RPMI8226 (cell line): ENCODE results near the gene ZIC2.

ENCODE experiments used
- DNase-seq: peaks from one replicate; pipeline ENCODE4 v3.0.0-alpha.2; 2015

Gene ZIC2

GRCh38 chr13:99975626-99976025 lies 6.0 kb upstream of the ZIC2 start:
- no peak for DNase-seq

- DNase-seq = no peak
These were observed 5.0 kb upstream of the ZIC2 start for GRCh38 chr13:99976575-99976974.

DNA sequence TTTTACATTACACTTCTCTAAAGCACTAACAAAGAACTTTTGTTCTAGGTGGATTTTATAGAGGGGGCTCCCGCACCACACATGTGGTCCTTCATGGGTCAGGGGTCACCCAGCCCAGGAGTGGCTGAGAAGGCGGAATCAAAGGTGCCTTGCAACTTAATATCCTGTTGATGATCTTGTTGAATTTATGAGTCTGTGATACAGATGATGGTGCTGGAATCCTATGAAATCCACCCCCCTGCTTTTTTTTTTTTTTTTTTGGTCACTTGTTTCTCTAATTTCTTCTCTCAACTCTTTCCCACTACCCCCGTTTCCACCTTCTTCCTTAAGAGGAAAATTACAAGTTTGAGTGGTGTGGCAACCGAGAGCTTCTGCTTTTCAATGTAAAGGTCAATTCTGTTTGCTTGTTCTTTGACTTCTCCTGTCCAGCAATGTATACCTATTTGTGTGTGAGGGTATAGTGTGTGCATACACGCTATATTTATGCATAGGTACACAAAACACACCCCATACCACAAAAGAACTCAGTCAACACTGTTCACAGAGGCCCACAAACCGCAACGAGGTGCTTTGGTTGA lies 4.2 kb upstream of the ZIC2 start:
- no peak for DNase-seq

DNA sequence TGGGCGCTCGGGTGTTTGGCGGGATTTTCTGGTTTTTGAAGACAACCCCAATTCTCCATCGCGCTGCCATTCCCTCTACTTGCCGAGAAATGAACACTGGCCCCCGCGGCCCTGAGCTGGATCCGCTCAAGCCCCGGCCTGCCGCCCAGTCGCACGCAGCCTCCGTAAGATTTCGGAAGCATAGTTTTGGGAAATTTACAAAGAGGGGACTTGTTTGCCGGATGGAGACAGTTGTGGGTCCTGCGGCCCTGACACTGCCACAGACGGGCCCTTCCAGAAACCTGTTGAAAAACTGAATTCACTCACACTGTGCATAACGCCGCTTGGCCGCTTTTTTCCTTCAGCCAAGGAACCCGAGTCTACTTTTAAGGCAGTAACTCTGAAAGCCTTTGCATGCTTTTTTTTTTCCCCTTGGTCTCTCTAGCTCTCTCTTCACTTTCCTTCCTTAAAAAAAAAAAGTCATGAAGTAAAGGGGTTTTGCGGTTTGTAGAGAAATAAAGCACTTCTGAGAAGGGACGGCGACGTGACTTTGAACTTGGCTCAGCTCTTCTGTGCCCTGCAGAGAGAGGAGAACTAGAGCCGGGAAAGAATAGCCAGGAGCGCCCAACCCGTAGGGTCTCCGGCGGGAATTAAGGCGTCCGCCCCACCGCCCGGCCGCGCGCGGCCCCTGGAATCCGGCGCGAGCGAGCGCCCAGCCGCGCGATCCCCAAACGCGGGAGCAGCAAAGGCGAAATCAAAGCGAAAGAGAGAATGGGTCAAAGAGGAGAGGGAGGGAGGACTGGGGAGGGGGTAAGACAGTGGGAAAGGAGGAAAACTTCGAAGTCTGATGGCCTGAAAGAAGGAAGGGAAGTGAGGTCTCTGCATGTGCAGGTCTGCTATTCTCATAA lies 3.4 kb upstream of the ZIC2 start:
- no peak for DNase-seq

DNA sequence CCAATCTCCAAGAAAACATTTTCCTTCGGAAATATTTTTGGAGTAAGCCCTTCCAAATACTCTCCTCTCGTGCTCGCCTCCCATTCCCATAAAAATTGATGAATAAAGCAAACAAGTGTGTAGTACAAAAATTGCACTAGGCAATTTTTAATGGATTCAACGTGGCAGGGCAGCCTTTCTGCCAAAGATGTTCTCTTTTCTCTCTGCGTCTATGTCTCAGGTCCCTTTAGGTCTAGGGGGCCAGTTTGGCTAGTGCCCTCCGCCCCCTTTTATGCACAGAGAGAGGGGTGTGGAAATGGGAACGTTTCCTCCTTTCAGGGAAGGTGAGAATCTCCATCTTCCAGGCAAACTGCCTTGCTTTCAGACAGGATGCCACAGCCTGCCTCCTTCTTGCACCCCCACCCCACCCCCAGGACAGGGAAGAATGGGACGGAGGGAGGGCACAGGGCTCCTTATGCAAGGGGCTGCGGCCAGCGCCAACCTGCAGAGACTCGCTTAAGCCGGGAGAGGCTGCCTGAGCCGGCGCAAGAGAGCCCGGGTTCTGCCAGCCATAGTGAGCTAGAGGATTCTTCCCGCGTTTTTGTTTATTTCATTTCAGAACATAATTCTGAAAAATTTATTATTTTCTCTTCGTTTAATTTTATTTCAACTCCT lies 2.7 kb upstream of the ZIC2 start:
- DNase-seq = no peak

GRCh38 chr13:99979453-99980200 lies 2.0 kb upstream of the ZIC2 start:
- no peak for DNase-seq

DNA sequence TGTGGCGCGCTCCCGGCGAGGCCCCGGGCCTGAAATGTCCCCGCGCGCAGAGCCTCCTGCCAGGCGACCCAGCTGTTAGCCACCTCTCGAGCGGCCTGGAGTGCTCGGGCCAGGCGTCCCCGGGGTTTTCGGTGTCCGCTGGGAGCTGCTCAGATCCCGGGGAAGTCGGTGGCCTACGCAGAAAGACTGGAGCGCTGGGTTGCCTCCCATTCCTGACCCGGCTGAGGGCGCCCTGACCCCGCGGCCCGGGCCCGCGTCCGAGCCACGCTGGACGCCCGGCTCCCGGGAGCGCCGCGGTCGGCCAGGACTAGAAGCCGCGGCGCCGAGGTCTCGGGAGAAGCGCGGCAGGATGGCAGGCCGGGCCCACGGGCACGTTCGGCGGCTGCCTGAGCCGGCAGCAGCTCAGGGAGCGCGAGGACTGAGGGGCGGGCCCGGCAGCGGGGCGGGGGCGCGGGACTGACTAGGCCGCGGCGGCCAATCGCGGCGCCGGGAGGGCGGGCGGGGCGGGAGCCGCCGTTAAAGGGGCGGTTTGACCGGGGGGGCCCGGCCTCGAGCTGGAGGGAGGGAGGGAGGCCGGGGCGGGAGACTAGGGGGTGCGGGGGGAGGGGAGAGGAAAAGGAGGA lies 1.3 kb upstream of the ZIC2 start:
- peak; percentile 77 for DNase-seq

DNA sequence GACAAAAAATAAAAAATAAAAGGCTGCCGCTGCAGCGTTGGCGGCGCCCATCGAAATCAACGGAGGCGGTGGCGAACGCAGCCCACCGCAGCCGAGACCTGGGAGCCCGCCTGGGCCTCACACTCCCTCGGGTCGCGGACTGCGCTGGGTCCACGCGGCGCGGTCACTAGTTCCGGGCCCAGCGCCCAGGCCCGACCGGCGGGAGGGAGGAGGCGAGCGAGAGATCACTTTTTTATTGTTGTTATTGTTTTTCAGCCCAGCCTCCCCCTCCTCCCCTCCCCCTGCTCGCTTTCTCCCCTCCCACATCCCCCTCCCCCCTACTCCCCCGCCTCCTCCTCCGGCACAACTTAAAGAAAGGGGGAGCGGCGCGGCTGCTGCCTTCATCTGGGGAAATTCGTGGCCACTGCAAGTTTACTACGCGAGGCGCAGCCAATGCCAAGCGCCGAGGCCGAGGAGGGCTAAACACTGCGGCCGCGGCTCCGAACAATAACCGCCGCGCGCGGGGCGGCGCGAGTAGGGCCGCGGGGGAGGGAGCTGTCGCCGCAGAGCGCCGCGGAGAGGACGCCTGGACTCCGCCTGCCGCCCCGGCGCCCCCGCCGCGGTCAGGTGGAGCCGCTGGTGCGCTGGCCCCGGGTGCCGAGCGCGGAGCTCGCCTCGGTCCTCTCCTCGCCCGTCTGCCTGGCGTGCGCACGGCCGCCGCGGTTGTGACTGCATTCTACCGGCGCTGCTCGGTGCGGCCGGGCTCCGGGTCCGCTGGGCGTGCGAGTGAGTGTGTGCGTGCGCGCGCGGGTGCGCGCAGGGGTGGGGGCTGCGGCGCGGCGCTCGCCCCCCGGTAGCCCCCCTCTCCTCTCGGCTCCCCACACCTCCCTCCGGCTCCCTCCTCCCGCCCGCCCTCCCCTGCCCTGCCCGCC lies 505 bp upstream of the ZIC2 start:
- DNase-seq = peak; percentile 64

DNA sequence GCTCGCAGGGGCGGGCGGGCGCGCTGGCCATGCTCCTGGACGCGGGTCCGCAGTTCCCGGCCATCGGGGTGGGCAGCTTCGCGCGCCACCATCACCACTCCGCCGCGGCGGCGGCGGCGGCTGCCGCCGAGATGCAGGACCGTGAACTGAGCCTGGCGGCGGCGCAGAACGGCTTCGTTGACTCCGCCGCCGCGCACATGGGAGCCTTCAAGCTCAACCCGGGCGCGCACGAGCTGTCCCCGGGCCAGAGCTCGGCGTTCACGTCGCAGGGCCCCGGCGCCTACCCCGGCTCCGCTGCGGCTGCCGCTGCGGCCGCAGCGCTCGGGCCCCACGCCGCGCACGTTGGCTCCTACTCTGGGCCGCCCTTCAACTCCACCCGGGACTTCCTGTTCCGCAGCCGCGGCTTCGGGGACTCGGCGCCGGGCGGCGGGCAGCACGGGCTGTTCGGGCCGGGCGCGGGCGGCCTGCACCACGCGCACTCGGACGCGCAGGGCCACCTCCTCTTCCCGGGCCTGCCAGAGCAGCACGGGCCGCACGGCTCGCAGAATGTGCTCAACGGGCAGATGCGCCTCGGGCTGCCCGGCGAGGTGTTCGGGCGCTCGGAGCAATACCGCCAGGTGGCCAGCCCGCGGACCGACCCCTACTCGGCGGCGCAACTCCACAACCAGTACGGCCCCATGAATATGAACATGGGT lies 599 bp downstream of the ZIC2 start:
- DNase-seq = no peak

DNA sequence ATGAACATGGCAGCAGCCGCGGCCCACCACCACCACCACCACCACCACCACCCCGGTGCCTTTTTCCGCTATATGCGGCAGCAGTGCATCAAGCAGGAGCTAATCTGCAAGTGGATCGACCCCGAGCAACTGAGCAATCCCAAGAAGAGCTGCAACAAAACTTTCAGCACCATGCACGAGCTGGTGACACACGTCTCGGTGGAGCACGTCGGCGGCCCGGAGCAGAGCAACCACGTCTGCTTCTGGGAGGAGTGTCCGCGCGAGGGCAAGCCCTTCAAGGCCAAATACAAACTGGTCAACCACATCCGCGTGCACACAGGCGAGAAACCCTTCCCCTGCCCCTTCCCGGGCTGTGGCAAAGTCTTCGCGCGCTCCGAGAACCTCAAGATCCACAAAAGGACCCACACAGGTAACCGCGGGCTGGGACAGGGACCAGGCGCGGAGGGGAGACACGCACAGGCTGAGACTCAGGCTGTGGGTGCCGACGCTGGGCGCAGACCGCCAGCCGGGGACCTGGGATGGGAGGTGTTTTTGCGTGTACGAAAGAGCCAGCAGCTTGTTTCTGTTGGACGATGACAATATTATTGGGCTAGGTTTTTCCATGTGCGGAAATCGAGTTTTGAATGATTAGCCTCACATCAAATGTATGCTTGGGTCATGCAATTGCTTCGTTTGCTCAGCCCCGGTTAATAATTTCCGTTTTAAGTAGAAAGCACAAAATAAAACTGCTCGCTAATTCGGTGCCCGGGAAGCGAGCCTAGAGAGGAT lies 1.3 kb downstream of the ZIC2 start:
- DNase-seq = no peak

GRCh38 chr13:99983499-99984401 lies 2.2 kb downstream of the ZIC2 start:
- DNase-seq = no peak

DNA sequence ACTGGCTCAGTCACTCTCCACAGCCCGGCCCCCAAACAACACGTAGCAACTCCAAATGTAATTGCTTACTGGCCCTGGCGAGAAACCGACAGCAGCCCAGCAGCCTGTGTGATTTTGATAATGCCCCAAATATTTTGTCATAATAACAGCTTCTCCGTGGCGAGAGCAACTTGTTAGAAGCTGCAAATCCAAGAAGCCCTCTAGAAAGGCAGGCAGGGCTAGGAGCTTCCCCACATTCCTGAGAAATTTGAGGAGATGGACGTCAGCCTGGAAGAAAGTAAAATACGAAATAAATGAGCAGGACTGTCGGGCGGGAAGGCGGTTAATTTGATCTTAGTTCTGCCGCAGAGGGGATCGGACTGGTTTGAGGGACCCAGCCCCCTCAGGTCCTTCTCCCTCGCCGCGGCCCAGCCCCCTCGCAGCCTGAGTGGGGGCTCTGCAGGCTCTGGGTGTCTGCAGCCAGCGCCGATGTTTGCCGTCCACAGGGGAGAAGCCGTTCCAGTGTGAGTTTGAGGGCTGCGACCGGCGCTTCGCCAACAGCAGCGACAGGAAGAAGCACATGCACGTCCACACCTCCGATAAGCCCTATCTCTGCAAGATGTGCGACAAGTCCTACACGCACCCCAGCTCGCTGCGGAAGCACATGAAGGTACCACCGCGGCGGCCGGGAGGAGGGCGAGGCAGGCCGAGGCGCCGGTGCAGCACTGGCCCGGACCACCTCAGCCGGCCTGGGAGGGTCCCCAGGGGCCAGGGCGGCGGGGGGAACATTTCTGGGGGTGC lies 3.1 kb downstream of the ZIC2 start:
- no peak for DNase-seq

GRCh38 chr13:99985241-99985874 lies 3.8 kb downstream of the ZIC2 start:
- DNase-seq = no peak

DNA sequence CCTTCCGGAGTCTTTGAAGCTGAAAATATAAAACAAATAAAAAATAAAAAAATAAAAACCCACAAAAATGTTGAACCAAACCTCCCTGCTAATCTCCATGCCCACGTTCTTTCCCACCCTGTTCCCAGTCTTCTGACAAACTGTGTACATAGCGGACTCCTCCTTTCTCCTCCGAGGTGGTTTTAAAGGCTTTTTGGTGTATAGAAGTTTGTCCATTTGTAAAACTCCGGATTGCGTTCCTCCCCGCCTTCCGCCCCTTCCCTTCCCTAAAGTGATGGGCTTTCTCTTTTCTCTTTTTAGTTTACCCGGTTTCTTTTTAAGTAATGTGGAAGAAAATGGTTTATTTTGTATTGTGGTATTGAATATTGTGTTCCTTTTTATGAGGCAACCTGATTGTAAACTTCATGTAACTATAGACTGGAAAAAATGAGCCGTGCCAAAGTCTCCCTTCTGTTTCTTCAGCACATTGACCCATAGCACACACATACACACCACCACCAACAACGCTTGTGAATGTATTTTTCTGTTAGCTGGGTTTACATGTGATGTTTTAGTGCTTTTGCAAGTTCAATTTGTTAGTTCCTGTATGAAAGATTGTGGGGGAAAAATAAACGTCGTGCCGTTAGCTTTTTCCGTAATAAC lies 4.4 kb downstream of the ZIC2 start:
- DNase-seq = no peak

- DNase-seq = no peak
These were observed 5.2 kb downstream of the ZIC2 start for GRCh38 chr13:99986741-99987140.

DNA sequence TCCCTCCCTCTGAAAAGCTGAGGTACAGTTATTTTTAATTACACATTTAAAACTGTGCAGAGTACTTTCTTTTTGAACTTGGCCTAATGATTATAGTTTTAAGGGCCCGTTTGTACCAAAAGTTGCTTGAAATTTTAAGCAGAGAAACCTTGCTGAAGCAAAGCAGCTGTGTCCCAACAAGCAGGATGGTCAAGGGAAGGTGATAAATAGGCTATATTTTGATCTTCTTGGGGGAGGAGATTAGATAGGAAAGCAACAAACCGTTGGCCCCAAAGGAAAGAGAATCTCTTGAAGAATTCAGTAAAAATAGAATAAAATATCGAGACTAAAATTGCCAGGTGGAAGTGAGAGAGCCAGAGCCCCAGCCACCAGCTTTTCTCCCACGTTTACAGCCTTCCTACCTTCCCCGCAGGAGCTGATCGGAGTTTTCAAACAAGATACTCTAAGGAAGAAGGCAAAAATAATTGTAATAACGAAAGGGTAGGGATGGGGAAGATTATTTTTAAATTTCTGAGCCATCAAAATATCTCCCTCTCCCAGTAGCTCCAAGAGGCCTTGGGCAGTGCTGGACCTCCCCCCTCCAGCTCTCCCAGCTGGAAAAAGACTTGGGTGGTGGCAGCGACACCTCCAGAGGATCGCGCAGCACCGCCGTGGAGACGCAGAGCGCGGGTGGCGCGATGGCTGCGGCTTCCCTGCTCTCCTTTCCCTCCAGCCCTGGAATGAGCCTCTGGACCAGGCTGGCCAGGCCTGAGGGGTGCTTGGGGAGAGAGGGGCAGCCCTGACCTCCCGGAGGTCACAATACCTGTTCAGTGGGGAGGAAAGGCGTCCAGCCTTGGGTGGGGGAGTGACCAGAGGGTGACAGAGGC lies 5.8 kb downstream of the ZIC2 start:
- DNase-seq = no peak
